Fibroblast of skin of left quadriceps (primary cell): Measurements from ENCODE around the gene KIF26B.
"Not testable (repeated sequence)": the region's sequence is repeated elsewhere in the genome, so short reads cannot be mapped to it uniquely, and the experiment has no call there.

Experiments used
- DNase-seq, 2 experiments: peaks; one replicate each; pipeline ENCODE4 v3.0.0-alpha.2; 2013; ENCODE audit warnings: low read depth in 2 of 2

The KIF26B gene

DNA sequence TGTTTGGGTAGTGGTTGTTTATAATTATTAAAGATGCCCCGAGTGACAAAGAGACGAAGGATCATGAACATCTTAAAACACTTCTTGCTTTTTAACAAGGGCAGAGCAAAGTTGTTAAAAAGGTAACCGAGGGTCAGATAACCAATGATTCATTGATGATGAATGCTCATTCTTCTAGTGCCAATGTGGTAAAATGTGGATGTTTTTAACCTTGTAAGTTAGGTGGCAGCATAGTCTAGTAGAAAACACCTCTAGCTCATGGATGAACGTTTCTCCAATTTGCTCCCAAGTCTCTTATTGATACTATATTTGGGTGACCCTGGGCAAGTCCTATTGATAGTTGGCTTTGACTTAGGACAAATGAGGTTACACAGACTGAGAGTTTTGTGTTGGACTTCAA, 167.9 kb downstream of the KIF26B start:
- DNase-seq = no peak

DNA sequence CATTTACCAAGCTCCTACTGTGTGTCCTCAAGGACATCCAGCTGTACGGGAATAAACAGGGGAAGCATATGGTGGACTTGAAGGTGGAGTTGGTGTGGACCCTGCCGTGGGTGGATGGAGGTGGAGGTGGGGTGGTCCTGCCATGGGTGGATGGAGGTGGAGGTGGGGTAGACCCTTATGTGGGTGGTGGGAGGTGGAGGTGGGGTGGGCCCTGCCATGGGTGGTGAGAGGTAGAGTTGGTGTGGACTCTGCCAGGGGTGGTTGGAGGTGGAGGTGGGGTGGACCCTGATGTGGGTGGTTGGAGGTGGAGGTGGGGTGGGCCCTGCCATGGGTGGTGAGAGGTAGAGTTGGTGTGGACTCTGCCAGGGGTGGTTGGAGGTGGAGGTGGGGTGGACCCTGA, 169.0 kb downstream of the KIF26B start:
- not testable (repeated sequence) for DNase-seq

- DNase-seq = no peak
Observed at GRCh38 chr1:245325922-245326795, 171.4 kb downstream of the KIF26B start.

DNA sequence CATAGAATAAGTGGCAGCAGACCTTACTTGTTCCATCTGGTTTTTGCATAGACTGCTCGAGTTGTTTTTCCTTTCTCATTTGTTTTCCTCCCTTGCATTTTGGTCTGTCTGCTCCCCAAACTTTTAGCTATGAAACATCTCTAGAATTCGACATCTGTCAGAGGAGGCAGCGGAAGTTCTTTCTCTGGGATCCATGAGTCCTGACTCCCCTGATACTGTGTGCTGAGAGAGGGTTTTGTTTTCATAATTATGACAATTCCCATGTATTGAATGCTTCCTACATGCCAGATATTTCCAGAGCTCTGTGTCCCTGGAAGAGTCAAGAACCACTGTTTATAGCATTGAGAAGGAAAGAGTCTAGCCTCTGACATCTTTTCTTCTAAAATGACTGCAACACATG, 172.6 kb downstream of the KIF26B start:
- DNase-seq = no peak

GRCh38 chr1:245327842-245328241, 173.1 kb downstream of the KIF26B start:
- no peak for DNase-seq

- no peak for DNase-seq
Observed at GRCh38 chr1:245330951-245331350, 176.2 kb downstream of the KIF26B start.

DNA sequence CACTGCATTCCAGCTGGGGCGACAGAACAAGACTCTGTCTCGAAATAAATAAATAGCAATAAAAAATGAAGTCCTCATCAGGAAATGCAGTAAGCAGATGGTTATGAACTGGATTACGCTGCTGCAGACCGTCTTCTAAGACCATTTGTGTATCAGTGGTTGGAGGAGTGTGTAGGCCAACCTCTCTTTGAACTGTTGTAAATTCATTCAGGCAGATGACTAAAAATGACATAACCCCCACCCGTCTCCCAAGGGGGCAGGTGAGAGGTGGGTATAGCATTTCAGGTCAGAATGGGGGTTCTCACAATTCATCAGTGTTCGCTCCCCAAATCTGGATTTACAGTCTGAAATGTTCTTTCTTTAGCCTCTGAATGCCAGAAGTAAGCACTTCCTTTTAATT, 177.3 kb downstream of the KIF26B start:
- no peak for DNase-seq

- DNase-seq = no peak
Observed at GRCh38 chr1:245332513-245332912, 177.7 kb downstream of the KIF26B start.

DNA sequence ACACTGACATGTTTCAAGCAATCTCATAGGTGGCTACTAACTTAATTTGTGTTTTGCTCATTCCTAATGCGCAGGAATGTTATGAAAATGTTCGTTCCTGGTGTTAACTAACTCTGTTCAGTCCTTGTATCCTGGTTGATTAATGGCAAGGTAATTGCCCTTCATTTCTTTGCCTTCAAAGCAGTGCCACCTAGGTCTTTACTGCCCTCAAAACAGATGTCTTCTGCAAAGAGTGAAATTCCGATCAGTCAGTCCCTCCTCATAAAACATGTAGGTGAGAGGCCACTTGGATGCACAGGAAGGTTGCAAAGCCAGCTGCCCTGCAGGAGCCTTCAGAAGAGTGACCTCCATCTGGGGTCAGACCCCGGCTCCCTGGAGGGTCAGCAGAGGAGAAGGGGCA, 179.4 kb downstream of the KIF26B start:
- no peak for DNase-seq

DNA sequence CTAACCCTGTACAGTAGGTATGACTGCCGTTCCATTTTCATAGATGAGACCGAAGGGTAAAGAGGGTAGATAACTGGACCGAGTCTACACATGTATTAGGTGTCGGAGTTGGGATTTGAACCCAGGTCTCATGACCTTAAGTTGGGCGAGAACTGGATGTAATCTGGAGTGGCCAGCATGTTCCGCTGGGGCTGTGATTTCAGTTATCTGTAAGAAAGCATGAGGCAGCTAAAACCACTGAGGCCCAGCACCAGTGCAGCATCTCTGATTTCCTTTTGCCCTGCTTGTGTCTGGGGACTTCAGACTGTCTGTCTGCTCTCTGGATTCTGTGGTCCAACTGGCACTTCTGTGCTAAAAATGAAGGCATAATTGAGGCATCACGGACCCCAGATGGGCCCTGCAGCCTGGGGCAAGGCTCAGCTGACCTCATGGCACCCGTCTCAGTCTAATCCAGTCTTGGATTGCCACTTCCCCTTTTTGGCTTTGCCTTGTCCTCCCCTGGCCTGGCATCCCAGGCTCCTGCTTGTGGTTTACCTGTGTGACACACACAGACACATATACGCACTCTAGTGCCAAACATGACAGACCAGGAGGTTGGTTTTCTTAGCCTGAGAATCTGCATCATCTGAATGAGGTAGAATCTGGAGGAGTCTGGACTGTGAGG, 180.2 kb downstream of the KIF26B start:
- DNase-seq = no peak

DNA sequence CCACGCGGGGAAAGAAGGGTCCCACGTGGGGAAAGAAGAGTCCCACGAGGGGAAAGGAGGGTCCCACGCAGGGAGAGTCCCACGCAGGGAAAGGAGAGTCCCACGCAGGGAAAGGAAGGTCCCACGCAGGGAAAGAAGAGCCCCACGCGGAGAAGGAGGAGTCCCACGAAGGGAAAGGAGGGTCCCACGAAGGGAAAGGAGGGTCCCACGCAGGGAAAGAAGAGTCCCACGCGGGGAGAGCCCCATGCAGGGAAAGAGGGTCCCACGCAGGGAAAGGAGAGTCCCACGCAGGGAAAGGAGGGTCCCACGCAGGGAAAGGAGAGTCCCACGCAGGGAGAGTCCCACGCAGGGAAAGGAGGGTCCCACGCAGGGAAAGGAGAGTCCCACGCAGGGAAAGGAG, 180.9 kb downstream of the KIF26B start:
- not testable (repeated sequence) for DNase-seq

GRCh38 chr1:245336149-245336983, 181.6 kb downstream of the KIF26B start:
- no peak for DNase-seq

- not testable (repeated sequence) for DNase-seq
Observed at GRCh38 chr1:245336984-245337355, 182.2 kb downstream of the KIF26B start.

DNA sequence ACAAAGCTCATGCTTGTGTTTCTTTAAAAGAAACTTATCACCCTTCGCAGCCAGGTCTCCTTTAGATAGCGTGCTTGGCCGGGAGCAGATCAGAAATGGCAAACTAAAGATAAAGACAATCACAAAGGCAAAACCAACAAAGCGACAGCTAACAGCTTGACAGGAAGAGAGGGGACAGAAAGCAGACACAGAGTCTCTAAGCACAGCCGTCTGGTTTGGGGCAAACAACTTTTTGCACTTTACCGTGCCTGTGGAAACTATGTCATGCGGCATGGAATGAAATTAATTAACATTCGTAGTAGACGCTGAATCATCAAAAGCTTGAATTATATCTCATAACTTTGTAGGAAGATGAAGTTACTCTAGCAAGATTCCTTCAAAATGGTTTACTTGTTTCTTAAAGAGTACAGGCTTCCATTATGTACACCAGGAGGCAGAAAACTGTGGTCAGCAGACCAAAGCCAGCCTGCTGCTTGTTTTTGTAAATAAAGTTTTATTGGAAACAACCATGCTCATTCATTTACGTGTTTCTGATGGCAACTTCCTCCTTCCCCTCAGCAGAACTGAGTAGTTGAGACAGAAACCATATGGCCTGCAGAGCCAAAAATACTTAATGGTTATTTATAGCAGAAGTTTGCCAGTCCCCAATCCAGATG, 183.2 kb downstream of the KIF26B start:
- peak; percentile 32 to 39 for DNase-seq

DNA sequence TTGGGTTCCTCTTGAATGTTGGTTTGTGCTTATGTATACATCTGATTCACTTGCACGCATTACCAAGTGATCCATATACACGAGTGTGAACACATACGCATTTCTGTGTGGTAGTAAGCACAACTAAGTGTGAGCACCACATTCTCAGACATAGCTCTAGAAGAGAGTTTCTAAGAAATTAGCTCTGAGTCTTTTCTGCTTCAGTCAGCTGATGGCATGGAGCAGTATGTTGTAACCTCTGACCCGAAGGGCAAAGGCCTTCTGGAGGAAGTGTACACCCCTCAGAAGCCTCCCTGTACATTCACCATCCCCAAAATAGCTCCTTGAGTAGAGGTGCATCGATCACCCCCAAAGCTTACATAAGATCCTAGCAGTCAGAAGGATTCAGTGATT, 183.7 kb downstream of the KIF26B start:
- no peak for DNase-seq

GRCh38 chr1:245341743-245342142, 187.0 kb downstream of the KIF26B start:
- DNase-seq = no peak

DNA sequence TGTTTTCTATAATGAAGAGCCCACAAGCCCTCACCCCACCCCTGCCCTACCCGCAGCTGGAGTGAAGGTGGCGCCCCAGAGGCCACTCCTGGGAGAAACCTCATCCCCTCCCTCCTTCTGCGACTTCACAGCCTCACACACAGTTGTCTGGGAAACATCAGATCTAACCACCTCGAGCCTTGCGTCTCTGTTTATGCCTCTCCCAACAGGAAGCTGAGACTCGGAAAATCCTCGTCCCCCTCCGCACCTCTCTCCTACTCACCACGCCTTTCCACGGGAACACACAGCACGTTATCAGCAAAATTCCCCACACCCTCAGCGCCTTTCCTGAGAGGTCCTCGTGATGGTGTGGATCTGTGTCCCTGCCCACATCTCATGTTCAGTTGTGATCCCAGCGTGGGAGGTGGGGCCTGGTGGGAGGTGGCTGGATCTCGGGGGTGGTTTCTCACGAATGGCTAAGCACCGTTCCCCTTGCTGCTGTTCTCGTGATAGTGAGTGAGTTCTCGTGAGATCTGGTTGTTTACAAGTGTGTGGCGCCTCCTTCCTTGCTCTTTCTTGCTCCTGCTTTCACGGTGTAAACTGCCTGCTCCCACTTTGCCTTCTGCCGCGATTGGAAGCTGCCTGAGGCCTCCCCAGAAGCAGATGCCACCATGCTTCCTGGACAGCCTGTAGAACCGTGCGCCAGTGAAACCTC, 190.6 kb downstream of the KIF26B start:
- DNase-seq = no peak

DNA sequence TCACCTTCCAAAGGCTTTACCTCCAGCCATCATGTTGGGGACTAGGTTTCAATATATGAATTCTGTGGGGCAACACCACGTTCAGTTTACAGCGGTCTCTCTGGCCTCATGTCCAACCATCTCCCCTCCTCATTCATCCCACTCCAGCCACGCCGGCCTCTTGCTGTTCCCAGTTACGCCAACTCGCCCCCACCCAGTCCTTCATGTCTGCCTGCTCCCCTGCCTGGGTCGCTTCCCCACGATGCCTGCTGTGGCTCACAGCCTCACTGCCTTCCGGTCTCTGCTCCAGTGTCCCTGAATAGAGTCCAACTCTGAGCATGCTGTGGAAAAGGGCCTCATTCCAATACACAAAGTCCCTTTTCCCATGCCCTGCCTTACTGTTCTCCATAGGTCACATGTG, 193.8 kb downstream of the KIF26B start:
- DNase-seq = no peak

GRCh38 chr1:245353411-245353810, 198.6 kb downstream of the KIF26B start:
- DNase-seq = no peak

DNA sequence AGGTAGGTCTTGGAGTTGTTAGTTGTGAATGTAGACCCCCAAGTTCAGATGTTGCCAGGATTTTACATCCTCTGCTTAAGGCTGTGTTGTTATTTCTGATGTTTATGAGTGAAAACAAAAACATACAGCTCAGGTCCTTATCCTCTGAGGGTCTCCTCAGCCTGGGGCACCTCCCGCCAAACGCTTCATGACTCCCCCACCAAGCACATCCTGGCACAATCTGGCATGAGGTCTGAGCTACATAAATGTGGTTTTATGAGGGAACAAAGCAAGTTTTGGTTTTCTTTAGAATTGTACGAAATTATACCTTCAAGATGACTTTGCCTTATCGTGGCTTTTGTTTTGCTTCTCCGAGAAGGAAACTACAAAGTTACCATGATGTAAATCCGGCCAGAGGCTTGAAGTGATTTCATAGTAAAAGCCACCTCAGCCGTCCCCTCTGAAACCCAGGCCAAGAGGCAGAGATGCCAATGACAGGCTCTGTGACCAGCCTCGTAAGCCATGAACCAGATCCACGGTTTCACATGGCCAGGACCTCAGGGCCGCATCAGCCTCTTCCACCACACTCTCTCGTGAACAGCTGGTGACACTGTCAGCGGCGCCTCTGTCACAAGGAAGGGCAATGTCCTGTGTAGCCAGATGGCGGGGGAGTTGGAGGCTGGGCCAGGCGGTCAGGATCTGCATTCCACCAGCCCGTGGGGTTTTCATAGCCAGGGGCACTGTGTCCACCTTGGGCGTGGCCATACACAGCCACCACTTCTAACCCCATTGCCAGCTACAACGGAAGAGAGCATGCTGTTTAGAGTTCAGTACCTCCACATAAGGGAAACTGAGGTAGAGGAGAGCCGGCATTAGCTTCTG, 199.4 kb downstream of the KIF26B start:
- no peak for DNase-seq
